ENCODE data around the gene HAUS8.

Gene HAUS8

DNA sequence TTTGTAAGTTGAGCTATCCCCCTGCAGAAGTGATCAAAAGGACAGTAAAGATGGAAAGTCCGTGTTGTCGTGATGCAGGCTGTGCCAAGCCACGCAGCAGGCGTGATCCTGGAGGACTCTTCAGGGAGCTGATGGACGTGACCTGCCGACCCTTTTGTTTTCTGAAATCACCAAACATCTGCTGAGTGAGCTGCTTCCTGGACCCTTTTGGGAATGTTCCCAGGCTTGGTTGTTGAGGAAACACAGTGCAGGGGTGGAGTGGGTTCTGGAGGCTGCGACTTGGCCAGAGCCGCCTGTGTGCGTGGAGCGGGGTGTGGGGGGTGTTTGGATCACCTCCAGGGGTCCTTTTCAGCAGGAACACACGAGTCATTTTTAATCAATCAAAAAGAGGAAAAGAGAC lies 33.3 kb downstream of the HAUS8 start:
- TF ChIP-seq, protein P1, sequence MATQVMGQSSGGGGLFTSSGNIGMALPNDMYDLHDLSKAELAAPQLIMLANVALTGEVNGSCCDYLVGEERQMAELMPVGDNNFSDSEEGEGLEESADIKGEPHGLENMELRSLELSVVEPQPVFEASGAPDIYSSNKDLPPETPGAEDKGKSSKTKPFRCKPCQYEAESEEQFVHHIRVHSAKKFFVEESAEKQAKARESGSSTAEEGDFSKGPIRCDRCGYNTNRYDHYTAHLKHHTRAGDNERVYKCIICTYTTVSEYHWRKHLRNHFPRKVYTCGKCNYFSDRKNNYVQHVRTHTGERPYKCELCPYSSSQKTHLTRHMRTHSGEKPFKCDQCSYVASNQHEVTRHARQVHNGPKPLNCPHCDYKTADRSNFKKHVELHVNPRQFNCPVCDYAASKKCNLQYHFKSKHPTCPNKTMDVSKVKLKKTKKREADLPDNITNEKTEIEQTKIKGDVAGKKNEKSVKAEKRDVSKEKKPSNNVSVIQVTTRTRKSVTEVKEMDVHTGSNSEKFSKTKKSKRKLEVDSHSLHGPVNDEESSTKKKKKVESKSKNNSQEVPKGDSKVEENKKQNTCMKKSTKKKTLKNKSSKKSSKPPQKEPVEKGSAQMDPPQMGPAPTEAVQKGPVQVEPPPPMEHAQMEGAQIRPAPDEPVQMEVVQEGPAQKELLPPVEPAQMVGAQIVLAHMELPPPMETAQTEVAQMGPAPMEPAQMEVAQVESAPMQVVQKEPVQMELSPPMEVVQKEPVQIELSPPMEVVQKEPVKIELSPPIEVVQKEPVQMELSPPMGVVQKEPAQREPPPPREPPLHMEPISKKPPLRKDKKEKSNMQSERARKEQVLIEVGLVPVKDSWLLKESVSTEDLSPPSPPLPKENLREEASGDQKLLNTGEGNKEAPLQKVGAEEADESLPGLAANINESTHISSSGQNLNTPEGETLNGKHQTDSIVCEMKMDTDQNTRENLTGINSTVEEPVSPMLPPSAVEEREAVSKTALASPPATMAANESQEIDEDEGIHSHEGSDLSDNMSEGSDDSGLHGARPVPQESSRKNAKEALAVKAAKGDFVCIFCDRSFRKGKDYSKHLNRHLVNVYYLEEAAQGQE (IDR thresholded peaks at IDR 0.05; ENCODE audit: insufficient read depth in 1 of 2, low read depth in 2 of 2, low read length in 2 of 2) = no peak
- no peak for TF ChIP-seq SIN3A (IDR thresholded peaks at IDR 0.05; ENCODE audit: borderline replicate concordance, insufficient read depth, low read length)

DNA sequence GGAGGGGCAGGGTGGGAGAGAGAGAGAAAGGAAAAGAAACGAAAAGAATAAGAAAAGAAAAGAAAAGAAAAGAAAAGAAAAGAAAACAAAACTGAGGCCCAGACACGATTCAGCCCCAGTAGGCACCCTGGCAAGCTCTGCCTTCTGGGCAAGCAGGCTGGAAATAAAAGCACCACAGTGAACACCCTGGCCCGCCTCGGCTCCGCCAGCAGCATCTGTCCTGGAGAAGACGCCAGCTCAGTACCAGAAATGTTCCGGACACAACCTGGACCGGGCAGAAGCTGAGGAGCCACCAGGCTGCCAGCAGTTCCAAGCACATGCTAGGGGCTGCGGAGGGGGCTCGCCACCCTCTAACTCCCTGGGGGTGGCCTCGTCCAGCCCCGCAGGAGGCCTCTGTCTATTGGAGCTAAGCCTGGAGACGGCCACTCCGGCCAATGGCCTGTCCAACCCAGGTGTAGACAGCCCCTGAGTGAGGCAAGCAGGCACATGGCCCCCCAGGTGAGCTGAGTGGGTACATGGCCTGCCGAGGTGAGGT lies 37.2 kb downstream of the HAUS8 start:
- TF ChIP-seq SIN3A (IDR thresholded peaks at IDR 0.05; ENCODE audit: borderline replicate concordance, insufficient read depth, low read length) = no peak
- no peak for TF ChIP-seq FOXP2 (optimal IDR thresholded peaks at IDR 0.05; ENCODE audit: borderline replicate concordance, extremely low read depth, extremely low read length, insufficient read depth)
- TF ChIP-seq POLR2AphosphoS5 (IDR thresholded peaks at IDR 0.05; ENCODE audit: low read depth, low read length) = no peak
- no peak for TF ChIP-seq TAF1 (IDR thresholded peaks at IDR 0.05; ENCODE audit: borderline replicate concordance, insufficient read depth, low read length)
- TF ChIP-seq, protein P1 (IDR thresholded peaks at IDR 0.05; ENCODE audit: insufficient read depth in 1 of 2, low read depth in 2 of 2, low read length in 2 of 2) = no peak

DNA sequence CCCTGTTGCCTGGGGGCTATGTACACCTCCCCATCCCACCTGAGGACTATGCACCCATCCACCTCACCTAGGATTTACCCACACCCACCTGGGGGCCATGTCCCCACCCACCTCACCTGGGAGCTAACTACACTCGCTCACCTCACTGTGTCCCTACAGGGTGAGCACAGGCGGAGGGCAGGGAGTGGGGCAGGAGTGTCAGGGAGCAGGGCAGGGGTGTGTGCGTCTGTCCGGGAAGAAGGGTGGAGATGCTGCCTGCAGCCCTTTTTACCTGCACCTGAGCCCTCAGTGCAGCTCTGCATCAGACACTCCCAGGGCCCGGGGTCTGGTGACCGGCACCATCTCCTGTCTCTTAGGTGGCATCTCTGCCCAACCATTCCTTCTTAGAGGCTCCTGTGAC lies 38.1 kb downstream of the HAUS8 start:
- TF ChIP-seq, protein P1 (IDR thresholded peaks at IDR 0.05; ENCODE audit: insufficient read depth in 1 of 2, low read depth in 2 of 2, low read length in 2 of 2) = no peak
- TF ChIP-seq TAF1 (IDR thresholded peaks at IDR 0.05; ENCODE audit: borderline replicate concordance, insufficient read depth, low read length) (no peak), SIN3A (IDR thresholded peaks at IDR 0.05; ENCODE audit: borderline replicate concordance, insufficient read depth, low read length) (no peak), POLR2AphosphoS5 (IDR thresholded peaks at IDR 0.05; ENCODE audit: low read depth, low read length) (no peak), FOXP2 (optimal IDR thresholded peaks at IDR 0.05; ENCODE audit: borderline replicate concordance, extremely low read depth, extremely low read length, insufficient read depth) (no peak)

DNA sequence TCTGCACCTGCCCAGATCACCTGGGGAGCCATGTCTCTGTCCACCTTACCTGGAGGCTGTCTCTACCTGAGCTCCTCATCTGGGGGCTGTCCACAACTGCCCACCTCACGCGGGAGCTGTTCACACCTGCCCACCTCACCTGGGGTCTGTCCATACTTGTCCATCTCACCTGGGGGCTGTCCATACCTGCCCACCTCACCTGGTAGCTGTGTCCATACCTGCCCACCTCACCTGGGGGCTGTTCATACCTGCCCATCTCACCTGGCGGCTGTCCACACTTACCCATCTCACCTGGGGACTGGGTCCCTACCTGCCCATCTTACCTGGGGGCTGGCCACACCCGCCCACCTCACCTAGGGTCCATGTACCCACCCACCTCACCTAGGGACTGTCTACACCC lies 38.6 kb downstream of the HAUS8 start:
- TF ChIP-seq POLR2AphosphoS5 (IDR thresholded peaks at IDR 0.05; ENCODE audit: low read depth, low read length) = no peak

DNA sequence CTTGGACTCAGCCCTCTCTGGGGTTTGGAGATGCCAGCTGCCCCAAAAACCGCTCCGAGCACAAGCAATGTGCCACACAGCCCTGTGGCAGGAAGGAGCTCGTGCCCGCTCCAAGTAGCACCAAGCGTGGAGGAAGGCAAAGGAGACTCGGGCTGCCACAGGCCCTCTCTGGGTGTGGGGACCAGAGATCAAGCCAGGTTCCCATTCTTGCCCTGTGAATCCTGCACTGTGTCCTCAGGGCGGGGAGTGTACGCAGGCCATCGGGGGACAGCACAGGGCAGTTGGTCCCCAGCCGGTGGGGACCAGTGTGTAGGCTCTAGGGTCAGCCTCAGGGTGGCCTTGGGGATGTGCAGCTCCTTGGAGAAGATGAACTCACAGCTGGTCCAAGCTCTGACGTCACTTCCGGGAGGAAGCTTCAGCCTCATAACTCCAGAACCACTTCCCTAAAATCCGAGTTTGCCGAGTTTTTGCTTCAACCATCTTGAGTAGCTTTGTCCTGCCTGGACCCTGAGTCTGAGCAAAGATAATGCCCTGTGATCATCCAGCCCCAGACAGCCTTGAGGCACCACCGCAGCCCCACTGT lies 39.3 kb downstream of the HAUS8 start:
- TF ChIP-seq, protein P1 (IDR thresholded peaks at IDR 0.05; ENCODE audit: insufficient read depth in 1 of 2, low read depth in 2 of 2, low read length in 2 of 2) = no peak
- TF ChIP-seq TAF1 (IDR thresholded peaks at IDR 0.05; ENCODE audit: borderline replicate concordance, insufficient read depth, low read length) (no peak), FOXP2 (optimal IDR thresholded peaks at IDR 0.05; ENCODE audit: borderline replicate concordance, extremely low read depth, extremely low read length, insufficient read depth) (no peak), POLR2AphosphoS5 (IDR thresholded peaks at IDR 0.05; ENCODE audit: low read depth, low read length) (no peak), SIN3A (IDR thresholded peaks at IDR 0.05; ENCODE audit: borderline replicate concordance, insufficient read depth, low read length) (no peak)
